Activated T-cell treated with anti-CD3 and anti-CD28 coated beads for 24 hours (primary cell): ENCODE data around the gene NXN.
"Not testable (repeated sequence)": the region's sequence is repeated elsewhere in the genome, so short reads cannot be mapped to it uniquely, and the experiment has no call there.

Experiments used
- DNase-seq: peaks from one replicate; pipeline ENCODE4 v3.0.0-alpha.2; 2020; ENCODE audit warnings: low read depth

The NXN gene

GRCh38 chr17:829614-830013 lies 150.0 kb downstream of the NXN start:
- not testable (repeated sequence) for DNase-seq

GRCh38 chr17:828761-829160 lies 150.8 kb downstream of the NXN start:
- no peak for DNase-seq

GRCh38 chr17:826778-827177 lies 152.8 kb downstream of the NXN start:
- no peak for DNase-seq

GRCh38 chr17:825216-825615 lies 154.4 kb downstream of the NXN start:
- no peak for DNase-seq

- no peak for DNase-seq
These were observed 155.2 kb downstream of the NXN start for GRCh38 chr17:824378-824777.

- DNase-seq: no peak
These were observed 156.1 kb downstream of the NXN start for GRCh38 chr17:823501-823902.

- no peak for DNase-seq
These were observed 160.3 kb downstream of the NXN start for GRCh38 chr17:819251-819650.

- no peak for DNase-seq
These were observed 165.2 kb downstream of the NXN start for GRCh38 chr17:814371-814770.

- DNase-seq: no peak
These were observed 166.9 kb downstream of the NXN start for GRCh38 chr17:812638-813204.

- no peak for DNase-seq
These were observed 168.4 kb downstream of the NXN start for GRCh38 chr17:811051-811784.

- no peak for DNase-seq
These were observed 171.9 kb downstream of the NXN start for GRCh38 chr17:807523-808294.

- DNase-seq: no peak
These were observed 172.6 kb downstream of the NXN start for GRCh38 chr17:806781-807522.

GRCh38 chr17:806346-806745 lies 173.2 kb downstream of the NXN start:
- no peak for DNase-seq

- not testable (repeated sequence) for DNase-seq
These were observed 173.7 kb downstream of the NXN start for GRCh38 chr17:805886-806285.

- no peak for DNase-seq
These were observed 174.8 kb downstream of the NXN start for GRCh38 chr17:804541-805435.

- DNase-seq: no peak
These were observed 176.4 kb downstream of the NXN start for GRCh38 chr17:802901-803881.

GRCh38 chr17:802481-802880 lies 177.1 kb downstream of the NXN start:
- DNase-seq: no peak

- no peak for DNase-seq
These were observed 177.9 kb downstream of the NXN start for GRCh38 chr17:801660-802059.

- DNase-seq: no peak
These were observed 178.9 kb downstream of the NXN start for GRCh38 chr17:800446-801242.
